K562 (cell line): ENCODE results near the gene MS4A2. TPM values are rescaled to one million over a fixed set of nuclear protein-coding genes. Genes with fewer than 3 reads are reported as not detected.

Experiments
- AFF1 ChIP-seq, 2 experiments: fragments of 450-650 bp; IDR thresholded peaks; 2 replicates each; pipeline ENCODE4 v1.6.1; 2018; ENCODE audit warnings: mild to moderate bottlenecking in 2 of 2, low read depth in 1 of 2; ENCODE audit not compliant: partially characterized antibody in 2 of 2
- C11orf30 ChIP-seq: fragments of 450-650 bp; IDR thresholded peaks from 2 replicates; pipeline ENCODE4 v1.6.1; 2016; ENCODE audit warnings: low read depth, mild to moderate bottlenecking
- CHD4 ChIP-seq: fragments of 200-600 bp; sonication (generic); IDR thresholded peaks from 3 replicates; pipeline ENCODE4 v1.6.1; 2012; ENCODE audit warnings: low read depth, mild to moderate bottlenecking, mixed read lengths, low read length, inconsistent platforms; ENCODE audit not compliant: insufficient read depth, insufficient replicate concordance, poor library complexity, severe bottlenecking
- CTBP1 ChIP-seq: fragments of 450-650 bp; IDR thresholded peaks from 2 replicates; pipeline ENCODE4 v1.6.1; 2016; ENCODE audit warnings: borderline replicate concordance
- GABPB2 ChIP-seq: fragments of 250-450 bp; sonication (Bioruptor Pico); conservative IDR thresholded peaks from 2 replicates; pipeline ENCODE4 v1.5.1; 2021; ENCODE audit warnings: mild to moderate bottlenecking
- GTF2F1 ChIP-seq: IDR thresholded peaks from 2 replicates; pipeline ENCODE4 v1.6.1; 2011; ENCODE audit warnings: low read depth, low read length, improper control_type of control experiment
- HMGN3 ChIP-seq: IDR thresholded peaks from 2 replicates; pipeline ENCODE4 v1.6.1; 2011; ENCODE audit warnings: borderline replicate concordance, low read depth, mild to moderate bottlenecking, mixed read lengths, low read length; ENCODE audit not compliant: insufficient read length; ENCODE audit errors: extremely low read depth
- HMGXB4 ChIP-seq: sonication (generic); formaldehyde crosslinking; IDR thresholded peaks from 2 replicates; pipeline ENCODE4 v1.8.1; 2023; ENCODE audit warnings: mild to moderate bottlenecking, missing genetic modification reagents
- KDM2B ChIP-seq: fragments of 250-450 bp; sonication (Bioruptor Pico); IDR thresholded peaks from 2 replicates; pipeline ENCODE4 v1.8.0; 2021; ENCODE audit warnings: mild to moderate bottlenecking, moderate library complexity
- KDM5B ChIP-seq: fragments of 200-600 bp; sonication (generic); IDR thresholded peaks from 2 replicates; pipeline ENCODE4 v1.6.1; 2012; ENCODE audit warnings: low read depth, mild to moderate bottlenecking, moderate library complexity, low read length, control low read depth, inconsistent platforms; ENCODE audit not compliant: insufficient replicate concordance
- MEIS2 ChIP-seq: fragments of 450-650 bp; IDR thresholded peaks from 2 replicates; pipeline ENCODE4 v1.6.1; 2014; ENCODE audit warnings: mild to moderate bottlenecking; ENCODE audit not compliant: partially characterized antibody
- MTA1 ChIP-seq: fragments of 450-650 bp; IDR thresholded peaks from 2 replicates; pipeline ENCODE4 v1.6.1; 2017; ENCODE audit warnings: borderline replicate concordance
- PURB ChIP-seq: sonication (generic); formaldehyde crosslinking; IDR thresholded peaks from 2 replicates; pipeline ENCODE4 v1.9.0; 2021; ENCODE audit warnings: low read depth, mild to moderate bottlenecking, missing genetic modification reagents
- RAD21 ChIP-seq, 2 experiments: fragments of 250-450 bp in 1 of 2; fragments of 450-650 bp in 1 of 2; sonication (Bioruptor Pico) in 1 of 2; formaldehyde crosslinking in 1 of 2; IDR thresholded peaks in 1 of 2; conservative IDR thresholded peaks in 1 of 2; 2 replicates each; pipeline versions ENCODE4 v1.4.0 to v1.8.0; 2020 to 2022; ENCODE audit warnings: mild to moderate bottlenecking in 2 of 2, moderate library complexity in 1 of 2
- STAG1 ChIP-seq: sonication (generic); formaldehyde crosslinking; IDR thresholded peaks from 2 replicates; pipeline ENCODE4 v1.5.0; 2020; ENCODE audit warnings: missing genetic modification reagents, borderline replicate concordance
- YBX1 ChIP-seq: fragments of 450-650 bp; IDR thresholded peaks from 2 replicates; pipeline ENCODE4 v1.7.1; 2016; ENCODE audit warnings: mild to moderate bottlenecking
- ZBTB17 ChIP-seq: fragments of 450-650 bp; formaldehyde crosslinking; IDR thresholded peaks from 2 replicates; pipeline ENCODE4 v1.4.0; 2020; ENCODE audit warnings: mild to moderate bottlenecking
- ZC3H4 ChIP-seq: sonication (generic); formaldehyde crosslinking; IDR thresholded peaks from 2 replicates; pipeline ENCODE4 v1.9.0; 2021; ENCODE audit warnings: missing genetic modification reagents, borderline replicate concordance
- ZNF398 ChIP-seq: fragments of 250-450 bp; sonication (Bioruptor Pico); IDR thresholded peaks from 2 replicates; pipeline ENCODE4 v1.8.0; 2021; ENCODE audit warnings: moderate library complexity, mild to moderate bottlenecking, inconsistent platforms
- ZNF41 ChIP-seq: fragments of 250-450 bp; sonication (Bioruptor Pico); conservative IDR thresholded peaks from 2 replicates; pipeline ENCODE4 v1.4.0; 2020; ENCODE audit warnings: mild to moderate bottlenecking
- ZNF780A ChIP-seq: fragments of 250-450 bp; sonication (Bioruptor Pico); IDR thresholded peaks from 2 replicates; pipeline ENCODE4 v1.5.0; 2021; ENCODE audit warnings: mild to moderate bottlenecking
- polyA plus RNA-seq, 8 experiments: library from polyadenylated mRNA; depleted of rRNA in 4 of 8; stranded (reverse) in 5 of 8; unstranded in 3 of 8; fragments of >200 nt; fragmentation: Nextera tagmentation in 2 of 8; fragmentation: Illumina TruSeq in 1 of 8; extraction: Ambion mirVana in 2 of 8; extraction: Trizol in 1 of 8; gene quantifications; 2 replicates each; pipeline versions ENCODE4 v1.2.1 to v1.2.3, GENCODE V29; 2011 to 2014; ENCODE audit warnings: inconsistent platforms in 1 of 8, missing spikeins in 1 of 8
- total RNA-seq, 7 experiments: library from RNA; depleted of rRNA in 6 of 7; stranded (reverse); fragments of >200 nt in 6 of 7; fragmentation: Illumina TruSeq in 2 of 7; extraction: Trizol in 2 of 7; gene quantifications; 2 replicates each; pipeline versions ENCODE4 v1.2.1 to v1.2.3, GENCODE V29; 2011 to 2021; ENCODE audit warnings: low replicate concordance in 1 of 7

Gene MS4A2
- total and polyA plus RNA-seq, 9 of the 15 experiments (the other 6 are each of a cell fraction or from before 2014, with no cell fraction given) = 0.06 to 5.7 (median 0.86) TPM

GRCh38 chr11:60127311-60127811, 38.9 kb downstream of the MS4A2 start (continued):
- TF ChIP-seq STAG1 (CRISPR knock-in tag) (no peak), HMGN3 (no peak), ZNF780A (CRISPR knock-in tag) (no peak), ZBTB17 (CRISPR knock-in tag) (no peak), AFF1 (IDR thresholded peaks at IDR 0.05; ENCODE audit: low read depth in 1 of 2, partially characterized antibody in 2 of 2) (no peak), ZNF398 (CRISPR knock-in tag) (no peak), MEIS2 (no peak), ZC3H4 (CRISPR knock-in tag) (no peak), CTBP1 (peak; percentile 28; the same call in 1 of the 2 replicates), RAD21 (CRISPR knock-in tag; conservative IDR thresholded peaks at IDR 0.05 in 1 of 2, IDR thresholded peaks at IDR 0.05 in 1 of 2) (peak in 1 of 2 experiments; percentile 26; a peak in 2 of 4 replicates), KDM2B (CRISPR knock-in tag) (no peak), C11orf30 (peak; percentile 49), YBX1 (no peak), KDM5B (no peak), GTF2F1 (no peak), GABPB2 (no peak), MTA1 (no peak; the same call in 1 of the 2 replicates), CHD4 (no peak), ZNF41 (CRISPR knock-in tag) (0 out of 2 replicates have a peak, but pooled peaks have one; percentile 32), HMGXB4 (CRISPR knock-in tag) (no peak), PURB (no peak)
